Activated CD8-positive, alpha-beta memory T cell treated with anti-CD3 and anti-CD28 coated beads for 1 hour (primary cell): ENCODE results near the gene RAG2.

Source experiments
- DNase-seq, 2 donors: peaks; one replicate each; pipeline ENCODE4 v3.0.0-alpha.2; 2020; ENCODE audit warnings: low read depth in 1 of 2; ENCODE audit errors: extremely low read depth in 1 of 2

Gene RAG2

DNA sequence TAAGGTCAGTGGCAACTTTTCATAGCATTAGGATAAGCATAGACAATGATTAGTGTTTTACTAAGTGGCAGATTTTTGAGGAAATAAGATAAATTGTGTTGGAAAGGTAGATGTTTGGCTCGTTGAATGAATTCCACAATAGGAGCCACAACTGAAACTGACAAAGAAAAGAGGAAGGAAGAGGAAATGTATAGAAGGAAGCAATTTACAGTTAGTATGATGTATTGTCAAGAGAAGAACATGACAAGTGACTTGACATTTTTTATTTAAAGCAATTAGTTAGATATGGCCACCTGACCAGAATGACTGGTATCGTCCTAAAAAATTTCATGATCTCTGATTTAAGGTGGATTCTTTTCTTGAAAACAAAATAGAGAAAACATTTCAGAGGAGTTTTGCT, 3.1 kb upstream of the RAG2 start:
- no peak for DNase-seq

DNA sequence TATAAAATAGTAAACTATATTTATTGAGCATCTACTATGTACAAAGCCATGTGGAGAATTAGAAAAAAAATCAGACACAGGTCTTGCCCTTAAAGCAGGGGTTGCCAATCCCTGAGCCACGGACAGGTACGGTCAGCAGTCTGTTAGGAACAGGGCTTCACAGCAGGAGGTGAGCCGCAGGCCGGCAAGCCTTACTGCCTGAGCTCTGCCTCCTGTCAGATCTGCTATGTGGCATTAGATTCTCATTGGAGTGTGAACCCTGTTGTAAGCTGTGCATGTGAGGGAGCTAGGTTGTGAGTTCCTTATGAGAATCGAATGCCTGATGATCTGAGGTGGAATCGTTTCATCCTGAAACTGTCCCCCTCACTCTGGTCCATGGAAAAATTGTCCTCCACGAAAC, 2.1 kb upstream of the RAG2 start:
- DNase-seq: no peak

DNA sequence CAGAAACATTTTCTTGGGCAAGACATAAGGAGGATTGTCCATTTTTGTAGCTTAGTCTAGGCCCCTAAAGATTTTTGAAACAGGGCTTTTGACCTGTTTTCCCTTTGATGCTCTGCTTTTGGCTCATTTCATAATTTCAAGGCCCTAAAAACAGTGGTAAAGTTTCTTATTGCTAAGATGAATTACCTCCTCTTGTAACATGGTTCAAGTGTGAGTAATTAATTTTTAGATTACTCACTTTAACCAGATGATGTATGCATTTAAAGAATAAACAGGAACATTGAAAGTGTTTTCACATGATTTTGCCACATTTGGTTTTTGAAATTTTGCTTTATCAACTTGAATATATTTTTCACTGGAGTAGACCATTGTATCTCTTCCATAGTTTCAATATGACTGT, 1.2 kb downstream of the RAG2 start:
- no peak for DNase-seq

DNA sequence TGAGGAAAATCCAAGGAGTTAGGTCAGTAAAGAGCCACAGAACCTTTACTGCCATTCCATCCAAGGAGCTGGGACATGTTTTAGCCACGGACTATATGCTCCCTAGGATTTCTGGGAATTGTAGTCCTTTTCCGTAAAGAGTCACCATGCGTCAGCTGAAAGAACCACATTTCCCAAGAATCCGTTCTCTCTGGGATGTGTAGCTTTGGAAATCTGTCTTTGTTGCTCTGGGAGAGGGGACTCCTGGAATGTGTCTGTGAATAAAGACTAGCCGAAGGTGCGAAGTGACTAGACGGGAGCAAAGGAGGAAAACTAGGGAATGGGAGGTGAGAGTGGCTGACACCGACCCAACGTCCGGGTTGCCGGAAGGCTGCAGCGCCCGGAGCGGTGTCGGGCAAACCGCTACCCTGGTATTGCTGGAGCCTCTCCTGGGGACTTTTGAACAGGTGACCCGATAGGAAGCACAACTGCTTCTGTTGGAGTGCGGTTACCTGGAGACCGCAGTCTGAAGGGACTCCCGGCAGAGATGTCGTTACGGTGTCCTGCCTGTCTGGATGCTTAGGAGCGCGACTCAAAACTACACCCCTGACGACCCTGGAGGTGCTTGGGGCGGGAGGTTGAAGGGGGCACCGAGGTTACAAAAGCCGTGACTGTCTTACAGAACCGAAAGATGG, 3.6 kb downstream of the RAG2 start, which contains the start of gene IFTAP:
IFTAP (plus strand) TSS at position 187 of the 674 bp plus-strand sequence. CDS start 15,602 bp downstream, outside the sequence.
- no peak for DNase-seq

DNA sequence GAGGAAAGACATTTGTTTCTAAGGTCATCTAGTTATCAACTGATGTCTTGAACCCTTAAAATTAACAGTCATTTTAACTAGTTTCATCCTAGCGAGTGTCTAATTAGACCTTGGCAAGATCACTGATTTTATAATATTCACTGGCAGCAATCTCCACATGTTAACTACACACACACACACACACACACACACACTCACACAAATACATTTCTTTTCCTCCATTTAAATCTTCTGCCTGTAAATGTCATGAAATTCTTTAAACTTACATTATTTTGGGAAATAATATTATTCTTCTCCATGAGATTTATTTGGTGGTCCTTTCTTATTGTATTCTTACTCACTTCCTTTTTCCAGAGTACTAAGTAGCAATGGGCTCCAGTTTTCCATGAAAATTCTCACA, 6.6 kb downstream of the RAG2 start:
- DNase-seq: no peak

DNA sequence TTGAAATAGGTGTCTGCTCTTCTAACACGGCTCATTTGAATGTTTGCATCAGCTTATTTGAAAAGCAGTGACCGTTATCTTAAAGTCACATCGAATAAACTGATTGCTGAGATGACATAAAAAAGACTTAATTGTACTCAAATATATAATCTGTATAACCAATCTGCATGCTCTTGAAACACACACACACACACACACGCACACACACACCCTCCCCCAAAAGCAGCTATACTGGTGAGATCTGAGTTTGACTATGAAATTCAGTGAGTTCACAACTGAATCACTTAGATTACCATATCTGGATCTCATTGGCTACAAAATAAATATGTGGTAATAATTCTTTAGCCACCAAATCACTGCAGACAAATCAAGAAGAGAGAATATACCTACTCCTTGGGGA, 7.5 kb downstream of the RAG2 start:
- DNase-seq: no peak

- DNase-seq: no peak
These were observed 9.9 kb downstream of the RAG2 start for GRCh38 chr11:36588099-36588498.

- DNase-seq: no peak
These were observed 11.5 kb downstream of the RAG2 start for GRCh38 chr11:36586543-36586942.

GRCh38 chr11:36583667-36584066, 14.4 kb downstream of the RAG2 start:
- no peak for DNase-seq

DNA sequence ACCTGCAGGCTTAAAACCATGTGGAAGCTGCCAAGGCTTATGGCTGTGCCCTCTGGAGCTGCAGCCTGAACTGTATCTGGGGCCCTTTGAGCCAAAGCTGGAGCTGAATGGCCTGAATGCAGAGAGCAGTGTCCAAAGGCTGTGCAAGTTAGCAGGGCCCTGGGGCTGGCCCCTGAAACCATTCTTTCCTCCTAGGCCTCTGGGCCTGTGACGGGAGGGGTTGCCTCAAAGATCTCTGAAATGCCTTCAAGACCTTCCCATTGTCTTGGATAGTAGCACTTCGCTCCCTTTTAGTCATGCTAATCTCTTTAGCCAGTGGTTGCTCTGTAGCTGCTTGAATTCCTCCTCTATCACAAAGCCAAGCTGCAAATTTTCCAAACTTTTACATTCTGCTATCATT, 16.5 kb downstream of the RAG2 start:
- no peak for DNase-seq

DNA sequence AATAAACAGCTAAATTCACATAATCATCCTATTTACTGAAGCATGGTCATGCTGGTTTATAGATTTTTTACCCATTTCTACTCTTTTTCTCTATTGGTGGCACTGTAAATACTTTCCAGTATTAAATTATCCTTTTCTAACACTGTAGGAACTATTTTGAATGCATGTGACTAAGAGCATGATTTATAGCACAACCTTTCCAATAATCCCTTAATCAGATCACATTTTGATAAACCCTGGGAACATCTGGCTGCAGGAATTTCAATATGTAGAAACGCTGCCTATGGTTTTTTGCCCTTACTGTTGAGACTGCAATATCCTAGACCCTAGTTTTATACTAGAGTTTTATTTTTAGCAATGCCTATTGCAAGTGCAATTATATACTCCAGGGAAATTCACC, 19.6 kb downstream of the RAG2 start:
- no peak for DNase-seq

DNA sequence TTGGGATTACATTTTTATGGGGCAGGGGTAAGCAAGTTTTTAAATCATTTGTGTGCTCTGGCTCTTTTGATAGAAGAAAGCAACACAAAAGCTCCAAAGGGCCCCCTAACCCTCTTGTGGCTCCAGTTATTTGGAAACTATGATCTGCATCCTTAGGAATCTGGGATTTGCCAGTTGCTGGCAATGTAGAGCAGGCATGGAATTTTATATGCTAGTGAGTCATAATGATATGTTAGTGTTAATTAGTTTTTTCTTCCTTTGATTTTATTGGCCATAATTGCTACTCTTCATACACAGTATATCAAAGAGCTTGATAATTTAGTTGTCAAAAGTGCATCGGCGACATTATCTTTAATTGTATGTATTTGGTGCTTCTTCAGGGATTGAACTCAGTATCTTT, 20.2 kb downstream of the RAG2 start:
- DNase-seq: no peak

DNA sequence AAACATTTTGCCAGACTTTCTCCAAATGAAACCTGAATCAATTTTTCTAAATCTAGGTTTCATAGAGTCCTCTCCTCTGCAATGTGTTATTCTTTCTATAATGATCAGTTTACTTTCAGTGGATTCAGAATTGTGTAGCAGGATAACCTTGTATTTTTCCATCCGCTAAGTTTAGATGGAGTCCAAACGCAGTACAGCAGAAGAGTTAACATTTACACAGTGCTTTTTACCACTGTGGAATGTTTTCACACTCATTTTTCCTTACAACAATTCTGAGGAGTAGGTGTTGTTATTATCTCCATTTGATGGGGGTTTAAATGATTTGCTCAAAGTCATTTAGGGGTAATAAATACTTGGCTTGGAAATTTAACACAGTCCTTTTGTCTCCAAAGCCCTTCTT, 20.7 kb downstream of the RAG2 start:
- DNase-seq: no peak

- DNase-seq: no peak
These were observed 23.6 kb downstream of the RAG2 start for GRCh38 chr11:36574486-36574885.

DNA sequence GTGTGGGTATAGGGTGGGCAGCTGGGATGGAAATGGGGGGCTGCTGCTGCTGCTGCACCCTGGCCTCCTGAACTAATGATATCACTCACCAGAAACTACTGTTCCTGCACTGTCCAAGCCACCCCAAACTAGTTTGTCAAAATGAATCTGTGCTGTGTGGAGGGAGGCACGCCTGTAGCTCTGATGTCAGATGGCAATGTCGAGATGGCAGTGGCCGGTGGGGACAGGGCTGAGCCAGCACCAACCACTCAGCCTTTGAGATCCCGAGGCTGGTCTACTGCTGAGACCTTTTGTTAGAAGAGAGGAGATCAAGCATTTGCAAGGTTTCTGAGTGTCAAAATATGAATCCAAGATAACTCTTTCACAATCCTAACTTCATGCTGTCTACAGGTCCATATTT, 28.9 kb downstream of the RAG2 start:
- DNase-seq: no peak

GRCh38 chr11:36567694-36568093, 30.3 kb downstream of the RAG2 start, which contains the start of gene RAG1:
RAG1 (plus strand) TSS chr11:36568007; CDS start chr11:36573305, 5,298 bp downstream.
- DNase-seq: no peak

GRCh38 chr11:36566407-36567053, 31.5 kb downstream of the RAG2 start:
- no peak for DNase-seq

DNA sequence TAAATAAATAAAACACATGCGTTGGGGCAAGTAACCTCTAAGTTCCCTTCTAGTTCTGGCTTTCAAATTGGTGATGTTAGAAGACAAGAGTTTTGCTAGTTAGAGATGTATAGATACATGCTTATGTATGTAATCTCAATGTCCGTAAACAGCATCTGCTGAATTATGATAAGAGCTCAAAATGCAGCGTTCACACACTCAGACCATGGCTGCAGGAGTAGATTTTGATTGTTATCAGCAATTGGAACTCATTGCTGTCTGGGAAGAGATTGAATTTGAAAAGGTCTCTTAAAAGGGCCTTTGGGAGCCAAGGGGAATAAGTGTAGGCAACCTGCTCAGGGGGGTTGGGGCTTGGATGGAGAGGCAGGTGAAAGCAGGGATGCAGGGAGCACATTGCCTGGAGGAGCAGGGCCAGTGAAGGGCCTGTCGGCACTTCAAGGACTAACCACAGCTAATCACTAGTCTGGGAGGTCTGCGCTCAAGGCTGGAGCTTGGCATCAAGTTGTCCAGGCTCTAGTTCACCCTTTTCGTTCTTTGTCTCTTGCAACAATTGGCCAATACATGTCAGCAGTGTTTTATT, 32.9 kb downstream of the RAG2 start:
- DNase-seq: no peak

DNA sequence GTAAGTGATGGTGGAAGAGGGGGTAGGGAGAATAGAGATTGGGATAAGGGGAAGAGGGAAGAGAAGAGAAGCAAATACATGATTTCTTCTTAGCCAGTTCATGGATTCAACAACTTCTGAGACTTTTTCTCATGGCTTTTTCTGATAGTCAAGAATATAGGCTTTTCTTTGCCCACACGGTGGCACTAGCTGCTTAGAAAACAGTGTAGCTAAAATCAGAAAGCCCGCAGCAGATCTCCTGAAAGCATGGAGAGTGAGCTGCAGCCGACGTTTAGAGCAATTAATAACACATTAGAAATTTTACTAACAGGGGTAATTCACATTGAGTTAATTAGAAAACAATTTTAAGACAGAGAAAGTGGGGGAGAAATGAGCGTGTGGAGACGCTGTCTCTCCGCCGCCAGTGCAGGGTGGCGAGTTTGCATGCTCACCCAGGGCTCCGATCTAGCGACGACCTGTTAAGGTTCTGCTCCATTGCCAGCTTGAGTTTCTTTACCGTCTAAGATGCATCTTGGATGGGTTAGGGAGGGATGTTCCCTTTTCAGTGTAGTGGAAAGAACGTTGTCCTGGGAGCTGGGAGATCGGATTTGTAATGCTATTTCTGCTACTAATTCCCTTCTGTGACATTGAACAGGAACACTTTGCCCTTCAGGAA, 33.5 kb downstream of the RAG2 start:
- peak in 1 of 2 donors; percentile 7 for DNase-seq

- no peak for DNase-seq
These were observed 39.2 kb downstream of the RAG2 start for GRCh38 chr11:36558571-36559413.

GRCh38 chr11:36557991-36558390, 40.0 kb downstream of the RAG2 start:
- no peak for DNase-seq
